BE2C (cell line): Measurements from ENCODE around the gene UTP3.

Source experiments
- DNase-seq: peaks from one replicate; pipeline ENCODE4 v3.0.0-alpha.2; 2020
- H3K27me3 ChIP-seq: fragments of 250-450 bp; sonication (Bioruptor Pico); 2 replicates; pipeline ENCODE4 v1.5.1; 2020; ENCODE audit warnings: mild to moderate bottlenecking
- H3K36me3 ChIP-seq: fragments of 250-450 bp; sonication (Bioruptor Pico); 2 replicates; pipeline ENCODE4 v1.5.1; 2020; ENCODE audit warnings: mild to moderate bottlenecking
- H3K4me1 ChIP-seq: fragments of 250-450 bp; sonication (Bioruptor Pico); 2 replicates; pipeline ENCODE4 v1.5.1; 2020
- H3K4me3 ChIP-seq: 2 replicates; pipeline ENCODE4 v1.5.1; 2011; ENCODE audit warnings: low read depth, low read length
- H3K9me3 ChIP-seq: fragments of 250-450 bp; sonication (Bioruptor Pico); 2 replicates; pipeline ENCODE4 v1.5.1; 2020
- TF ChIP-seq, protein P1 (sequence below): IDR thresholded peaks from 2 replicates; pipeline ENCODE4 v1.5.1; 2012; ENCODE audit warnings: mild to moderate bottlenecking, low read depth, low read length

The UTP3 gene

DNA sequence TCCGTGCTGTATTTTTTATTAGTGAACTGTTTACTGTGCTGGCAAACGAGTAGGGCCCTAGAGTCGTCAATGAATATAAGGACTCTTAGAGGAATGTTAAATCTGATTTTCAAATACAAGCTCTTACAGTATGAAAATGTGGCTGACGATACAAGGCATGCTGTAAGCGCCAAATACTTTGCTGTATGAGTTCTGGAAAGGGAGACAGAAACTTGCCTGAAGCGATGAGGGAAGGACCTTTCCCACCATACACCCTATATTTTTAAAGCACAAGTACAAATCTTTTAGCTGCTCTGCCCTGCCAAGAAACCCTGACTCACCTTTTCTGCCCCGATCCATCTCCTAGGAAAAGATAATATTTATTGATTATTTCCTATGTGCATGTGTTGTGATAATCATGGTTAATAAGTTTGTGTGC lies 17.7 kb downstream of the UTP3 start:
- peaks cover 2% of the 10 kb centered on the region for H3K4me1 ChIP-seq
- no peaks in the 10 kb centered on the region for H3K36me3 ChIP-seq
- H3K9me3 ChIP-seq: no peaks in the 10 kb centered on the region
- H3K4me3 ChIP-seq: peak overlapping the region; percentile 63
- TF ChIP-seq, protein P1, sequence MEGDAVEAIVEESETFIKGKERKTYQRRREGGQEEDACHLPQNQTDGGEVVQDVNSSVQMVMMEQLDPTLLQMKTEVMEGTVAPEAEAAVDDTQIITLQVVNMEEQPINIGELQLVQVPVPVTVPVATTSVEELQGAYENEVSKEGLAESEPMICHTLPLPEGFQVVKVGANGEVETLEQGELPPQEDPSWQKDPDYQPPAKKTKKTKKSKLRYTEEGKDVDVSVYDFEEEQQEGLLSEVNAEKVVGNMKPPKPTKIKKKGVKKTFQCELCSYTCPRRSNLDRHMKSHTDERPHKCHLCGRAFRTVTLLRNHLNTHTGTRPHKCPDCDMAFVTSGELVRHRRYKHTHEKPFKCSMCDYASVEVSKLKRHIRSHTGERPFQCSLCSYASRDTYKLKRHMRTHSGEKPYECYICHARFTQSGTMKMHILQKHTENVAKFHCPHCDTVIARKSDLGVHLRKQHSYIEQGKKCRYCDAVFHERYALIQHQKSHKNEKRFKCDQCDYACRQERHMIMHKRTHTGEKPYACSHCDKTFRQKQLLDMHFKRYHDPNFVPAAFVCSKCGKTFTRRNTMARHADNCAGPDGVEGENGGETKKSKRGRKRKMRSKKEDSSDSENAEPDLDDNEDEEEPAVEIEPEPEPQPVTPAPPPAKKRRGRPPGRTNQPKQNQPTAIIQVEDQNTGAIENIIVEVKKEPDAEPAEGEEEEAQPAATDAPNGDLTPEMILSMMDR: no peak
- H3K27me3 ChIP-seq: no peaks in the 10 kb centered on the region
- no peak for DNase-seq

DNA sequence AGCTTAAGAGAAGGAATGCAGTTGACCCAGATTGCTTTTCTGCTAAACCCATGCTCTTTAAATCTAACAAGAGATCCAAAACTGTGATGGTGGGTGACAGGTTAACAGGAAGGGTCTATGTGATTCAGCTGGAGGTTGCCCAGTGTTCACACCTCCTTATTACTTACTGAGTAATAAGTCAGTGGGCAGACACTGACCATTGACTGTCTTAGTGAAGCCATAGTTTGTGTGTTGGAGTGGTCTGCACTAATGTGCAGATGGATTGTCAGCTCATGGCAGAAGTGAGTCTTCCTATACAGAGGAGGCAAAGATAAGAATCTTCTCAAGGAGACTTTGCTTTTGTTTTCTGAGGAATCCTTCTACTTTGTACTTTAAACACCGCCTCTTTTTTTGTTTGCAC lies 18.2 kb downstream of the UTP3 start:
- peak overlapping the region; percentile 63 for H3K4me3 ChIP-seq

DNA sequence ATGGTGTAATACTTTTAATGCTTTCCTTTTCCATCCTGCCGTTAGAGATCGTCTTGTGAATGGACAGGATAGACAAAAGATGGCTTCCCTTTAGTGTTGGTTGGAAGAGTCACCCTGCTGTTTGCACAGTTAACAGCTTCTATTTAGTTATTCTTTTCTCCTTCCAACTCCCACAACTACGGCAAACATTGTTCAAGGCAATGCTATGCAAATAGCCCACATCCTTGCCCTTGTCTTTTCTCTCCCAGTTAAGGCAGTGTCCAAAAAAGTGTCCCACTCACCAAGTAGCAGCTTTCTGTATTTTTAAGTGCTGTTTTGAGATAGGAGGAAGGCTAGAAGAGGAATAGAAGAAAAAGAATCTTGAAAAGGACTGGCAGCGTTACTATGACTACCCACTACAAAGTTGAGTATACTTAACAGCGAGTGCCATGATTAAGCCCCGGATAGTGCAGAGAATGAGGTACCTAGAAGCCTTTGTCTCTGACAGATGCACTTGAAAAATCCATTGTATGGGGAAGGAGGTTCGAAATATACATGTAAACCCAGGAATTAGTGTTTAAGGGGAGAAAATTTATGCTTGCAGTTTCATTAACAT lies 21.4 kb downstream of the UTP3 start:
- TF ChIP-seq, protein P1: no peak
- Histone ChIP-seq H3K4me3 (no peak overlapping the region), H3K9me3 (no peaks in the 10 kb centered on the region), H3K27me3 (no peaks in the 10 kb centered on the region), H3K36me3 (no peaks in the 10 kb centered on the region), H3K4me1 (peaks cover 2% of the 10 kb centered on the region; the same call in 1 of the 2 replicates)
- no peak for DNase-seq

More for the DNA sequence above, 18.2 kb downstream of the UTP3 start:
- no peaks in the 10 kb centered on the region for H3K36me3 ChIP-seq
- H3K27me3 ChIP-seq: no peaks in the 10 kb centered on the region
- H3K4me1 ChIP-seq: peaks cover 2% of the 10 kb centered on the region
- H3K9me3 ChIP-seq: no peaks in the 10 kb centered on the region
- no peak for DNase-seq
- TF ChIP-seq, protein P1: no peak

DNA sequence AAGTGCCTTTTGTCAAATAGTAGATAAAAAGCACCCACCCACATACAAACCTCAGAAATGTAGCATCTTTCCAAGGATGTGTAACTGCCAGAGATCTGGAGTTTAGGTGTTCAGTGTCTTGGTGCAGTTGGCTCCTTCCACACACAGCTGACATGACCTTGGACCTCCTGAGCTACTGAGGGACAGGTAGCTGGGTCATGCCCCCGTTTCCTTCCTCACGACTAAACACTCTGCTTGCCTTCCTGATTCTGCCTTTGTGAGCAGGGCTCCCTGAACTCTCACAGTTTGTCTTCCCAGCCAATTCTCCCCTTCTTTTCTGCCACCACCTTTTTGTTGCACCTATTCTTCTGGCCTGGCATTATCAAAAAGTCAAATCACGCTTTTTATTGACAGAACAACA lies 23.3 kb downstream of the UTP3 start:
- no peaks in the 10 kb centered on the region for H3K36me3 ChIP-seq
- DNase-seq: no peak
- H3K9me3 ChIP-seq: no peaks in the 10 kb centered on the region
- H3K4me1 ChIP-seq: no peaks in the 10 kb centered on the region; the same call in 1 of the 2 replicates
- no peaks in the 10 kb centered on the region for H3K27me3 ChIP-seq
- TF ChIP-seq, protein P1: no peak
- no peak overlapping the region for H3K4me3 ChIP-seq

DNA sequence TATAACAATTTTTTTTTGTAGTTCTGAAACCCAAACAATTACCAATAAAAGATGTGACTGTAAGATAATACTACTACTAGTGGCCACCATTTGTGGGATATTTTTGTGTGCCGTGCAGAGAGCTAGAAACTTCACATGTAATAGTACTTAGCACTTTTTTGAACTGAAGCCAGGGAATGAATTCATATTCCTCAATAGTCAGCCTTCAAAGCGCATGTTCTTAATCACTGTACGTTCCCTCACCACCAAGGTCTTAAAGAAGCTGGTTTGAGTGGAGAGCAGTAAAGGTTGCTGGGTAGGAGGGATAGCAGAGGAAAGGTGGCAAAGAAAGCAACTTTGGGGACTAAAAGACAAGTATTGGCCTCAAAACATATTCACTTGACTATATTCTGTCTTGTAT lies 23.8 kb downstream of the UTP3 start:
- TF ChIP-seq, protein P1: no peak
- no peak overlapping the region for H3K4me3 ChIP-seq
- no peaks in the 10 kb centered on the region for H3K9me3 ChIP-seq
- H3K36me3 ChIP-seq: no peaks in the 10 kb centered on the region
- H3K4me1 ChIP-seq: no peaks in the 10 kb centered on the region
- no peak for DNase-seq
- H3K27me3 ChIP-seq: no peaks in the 10 kb centered on the region

DNA sequence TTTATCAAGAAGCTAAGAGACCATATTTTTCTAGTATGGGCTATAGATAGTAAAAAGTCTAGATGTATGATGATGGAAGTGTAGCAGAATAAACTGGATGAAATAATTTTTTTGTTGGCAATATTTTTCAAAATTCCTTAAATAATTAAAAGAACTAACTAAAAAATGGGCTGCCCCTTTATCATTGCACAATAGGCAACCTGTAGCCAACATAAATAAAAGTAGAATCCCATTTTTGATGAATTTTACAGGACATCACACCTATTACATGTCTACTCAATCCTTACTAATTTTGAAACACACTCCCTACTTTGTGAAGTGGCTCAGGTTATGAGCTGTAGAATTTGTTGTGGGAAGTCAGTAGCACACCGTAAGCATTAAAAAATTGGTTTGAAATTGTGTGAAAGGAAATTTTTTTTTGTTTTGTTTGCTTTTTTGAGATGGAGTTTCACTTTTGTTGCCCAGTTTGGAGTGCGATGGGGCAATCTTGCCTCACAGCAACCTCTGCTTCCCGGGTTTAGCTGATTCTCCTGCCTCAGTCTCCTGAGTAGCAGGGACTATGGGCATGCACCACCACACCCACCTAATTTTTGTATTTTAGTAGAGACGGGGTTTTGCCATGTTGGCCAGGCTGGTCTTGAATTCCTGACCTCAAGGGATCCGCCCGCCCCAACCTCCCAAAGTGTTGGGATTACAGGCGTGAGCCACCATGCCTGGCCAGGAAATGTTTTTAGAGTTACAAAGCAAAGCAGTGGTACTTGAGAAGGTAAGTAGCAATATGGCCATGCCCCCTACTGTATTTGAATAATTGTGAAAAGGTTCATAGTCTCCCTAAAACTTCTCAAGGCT lies 24.5 kb downstream of the UTP3 start:
- Histone ChIP-seq H3K27me3 (no peaks in the 10 kb centered on the region), H3K4me1 (no peaks in the 10 kb centered on the region), H3K36me3 (no peaks in the 10 kb centered on the region), H3K9me3 (no peaks in the 10 kb centered on the region), H3K4me3 (no peak overlapping the region)
- TF ChIP-seq, protein P1: no peak
- no peak for DNase-seq
